DND-41 (cell line): ENCODE measurements around the gene MIGA2.

Experiments
- CTCF ChIP-seq: IDR thresholded peaks from 2 replicates; pipeline ENCODE4 v1.5.1; 2012; ENCODE audit warnings: borderline replicate concordance, low read length, moderate library complexity, mild to moderate bottlenecking; ENCODE audit not compliant: poor library complexity, severe bottlenecking; ENCODE audit errors: extremely low read depth
- EZH2 ChIP-seq: IDR thresholded peaks from 3 replicates; pipeline ENCODE4 v1.6.1; 2012; ENCODE audit warnings: borderline replicate concordance, low read depth, mild to moderate bottlenecking, moderate library complexity, low read length, inconsistent platforms; ENCODE audit not compliant: severe bottlenecking

- TF ChIP-seq CTCF = no peak
- no peak for TF ChIP-seq EZH2
Measured at GRCh38 chr9:129023036-129023907, 13.2 kb upstream of the MIGA2 start.
